Activated CD4-positive, alpha-beta T cell treated with anti-CD3 and anti-CD28 coated beads, Interleukin-2, amount 50 U/mL, for 48 hours (primary cell): ENCODE results near the gene MBLAC1.
A peak's percentile ranks its signal among the peaks of the same experiment; 100 is the strongest.

Experiments used
- DNase-seq, 2 experiments: peaks; one replicate each; pipeline ENCODE4 v3.0.0-alpha.2; 2020

MBLAC1 gene

DNA sequence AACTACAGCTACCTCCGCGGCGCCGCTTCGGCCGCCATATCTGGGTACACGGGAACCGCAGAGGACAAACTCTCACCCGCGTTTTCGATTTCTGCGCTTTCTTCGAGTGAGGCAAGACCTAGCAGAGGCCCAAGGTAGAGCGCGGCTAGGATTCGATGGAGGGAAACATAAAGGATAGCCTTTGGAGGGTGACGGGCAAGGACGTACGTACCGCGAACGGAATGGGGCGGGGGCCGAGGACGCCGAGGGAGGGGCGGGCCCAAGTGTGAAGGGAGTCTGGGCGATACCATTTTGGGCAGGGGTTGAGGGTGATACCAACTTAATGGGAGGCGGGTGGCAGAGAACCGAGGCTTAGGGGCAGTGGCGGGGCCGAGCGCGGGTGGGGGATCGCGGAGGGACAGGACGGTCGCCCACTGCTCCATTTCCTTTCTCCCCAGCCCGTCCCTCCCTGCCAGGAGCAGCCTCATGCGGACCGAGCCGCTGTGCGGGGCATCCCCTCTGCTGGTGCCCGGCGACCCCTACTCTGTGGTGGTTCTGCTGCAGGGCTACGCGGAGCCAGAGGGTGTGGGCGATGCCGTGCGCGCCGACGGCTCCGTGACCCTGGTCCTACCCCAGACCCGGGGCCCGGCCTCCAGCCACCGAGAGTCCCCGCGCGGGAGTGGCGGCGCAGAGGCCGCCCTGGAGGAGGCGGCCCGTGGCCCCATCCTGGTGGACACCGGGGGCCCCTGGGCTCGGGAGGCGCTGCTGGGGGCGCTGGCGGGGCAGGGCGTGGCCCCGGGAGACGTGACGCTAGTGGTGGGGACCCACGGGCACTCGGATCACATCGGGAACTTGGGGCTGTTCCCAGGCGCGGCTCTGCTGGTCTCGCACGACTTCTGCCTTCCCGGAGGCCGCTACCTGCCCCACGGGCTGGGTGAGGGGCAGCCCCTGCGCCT lies at the start of gene MBLAC1:
Gene MBLAC1 (plus strand): TSS at position 37 of the 935 bp plus-strand sequence. CDS start 429 bp downstream, at position 466.
- DNase-seq: peak; percentile 92 to 94

- no peak for DNase-seq
These were observed 49.6 kb upstream of the MBLAC1 start for GRCh38 chr7:100077205-100077604.

DNA sequence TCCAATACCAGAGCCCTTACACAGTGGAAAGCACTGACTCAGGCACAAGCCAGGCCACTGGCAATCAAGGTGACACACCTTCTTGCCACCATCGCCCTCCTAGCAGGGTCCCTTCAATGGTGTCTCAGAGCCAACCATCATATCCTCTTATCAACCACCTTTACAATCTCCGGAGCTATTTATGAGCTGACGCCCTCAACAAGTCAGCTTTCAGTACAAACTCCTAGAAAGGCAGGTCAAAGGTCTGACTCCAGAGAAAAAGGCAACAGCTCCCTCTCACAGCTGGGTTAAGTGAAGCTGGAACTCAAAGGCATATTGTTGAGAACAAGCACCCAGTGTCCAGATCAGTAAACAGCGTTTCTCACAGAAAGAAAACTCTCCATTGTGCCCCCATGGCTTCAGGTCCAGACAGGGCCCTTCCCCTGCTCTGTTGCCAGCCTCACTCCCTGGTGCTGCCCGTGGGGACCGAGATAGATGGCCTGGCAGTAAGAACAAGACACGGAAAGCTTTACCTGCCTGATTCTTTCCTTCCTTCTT lies 47.7 kb upstream of the MBLAC1 start:
- DNase-seq: no peak

DNA sequence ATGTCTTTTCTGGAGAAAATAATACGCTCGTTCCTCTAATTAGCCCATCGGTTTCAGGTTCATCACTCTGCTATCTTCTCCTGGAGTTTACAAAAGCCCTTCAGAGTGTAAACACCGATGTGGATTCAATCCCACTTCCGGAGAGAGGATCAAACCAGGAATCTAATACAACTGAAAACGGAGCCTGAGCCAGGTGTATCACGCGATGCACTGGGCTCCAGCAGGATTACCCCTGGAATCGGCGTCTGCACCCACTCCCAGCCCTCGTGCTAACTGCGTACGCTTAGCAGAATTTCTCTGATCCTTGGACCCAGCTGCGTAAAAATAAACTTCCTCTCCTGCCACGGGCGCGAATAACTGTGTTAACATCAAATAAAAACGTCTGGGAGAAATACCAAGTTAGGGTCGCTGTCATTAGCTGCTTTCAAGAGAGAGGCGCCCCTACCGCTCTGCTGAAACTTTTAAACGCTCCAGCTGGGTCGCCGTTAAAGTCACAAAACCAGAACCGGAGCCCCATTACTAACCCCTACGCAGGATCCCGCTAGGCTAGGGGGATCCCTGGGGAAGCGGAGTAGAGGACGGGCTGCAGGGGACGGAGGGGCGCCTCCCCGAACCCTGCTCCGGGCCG lies 45.7 kb upstream of the MBLAC1 start:
- no peak for DNase-seq

GRCh38 chr7:100081535-100082102 lies 45.1 kb upstream of the MBLAC1 start, which contains the start of gene ZNF3:
Gene ZNF3 (minus strand): TSS chr7:100081723. CDS start chr7:100077357, 4,366 bp downstream.
- peak; percentile 97 to 98 for DNase-seq

DNA sequence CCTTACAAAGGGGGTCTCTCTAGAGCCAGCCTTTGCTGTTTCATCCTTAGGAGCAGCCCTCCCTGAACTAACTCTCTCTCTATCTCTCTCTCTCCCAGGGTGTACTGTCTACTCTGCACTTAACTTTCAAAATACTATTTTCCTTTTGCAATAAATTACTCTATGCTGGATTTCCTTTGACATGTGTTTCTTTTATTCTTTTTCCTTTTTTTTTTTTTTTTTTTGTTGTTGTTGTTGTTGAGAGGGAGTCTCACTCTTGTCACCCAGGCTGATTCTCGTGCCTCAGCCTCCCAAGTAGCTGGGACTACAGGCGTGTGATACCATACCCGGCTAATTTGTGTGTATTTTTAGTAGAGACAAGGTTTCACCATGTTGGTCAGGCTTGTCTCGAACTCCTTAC lies 43.8 kb upstream of the MBLAC1 start:
- DNase-seq: no peak

GRCh38 chr7:100085515-100085914 lies 41.3 kb upstream of the MBLAC1 start:
- no peak for DNase-seq

- DNase-seq: no peak
These were observed 39.6 kb upstream of the MBLAC1 start for GRCh38 chr7:100087055-100087750.

DNA sequence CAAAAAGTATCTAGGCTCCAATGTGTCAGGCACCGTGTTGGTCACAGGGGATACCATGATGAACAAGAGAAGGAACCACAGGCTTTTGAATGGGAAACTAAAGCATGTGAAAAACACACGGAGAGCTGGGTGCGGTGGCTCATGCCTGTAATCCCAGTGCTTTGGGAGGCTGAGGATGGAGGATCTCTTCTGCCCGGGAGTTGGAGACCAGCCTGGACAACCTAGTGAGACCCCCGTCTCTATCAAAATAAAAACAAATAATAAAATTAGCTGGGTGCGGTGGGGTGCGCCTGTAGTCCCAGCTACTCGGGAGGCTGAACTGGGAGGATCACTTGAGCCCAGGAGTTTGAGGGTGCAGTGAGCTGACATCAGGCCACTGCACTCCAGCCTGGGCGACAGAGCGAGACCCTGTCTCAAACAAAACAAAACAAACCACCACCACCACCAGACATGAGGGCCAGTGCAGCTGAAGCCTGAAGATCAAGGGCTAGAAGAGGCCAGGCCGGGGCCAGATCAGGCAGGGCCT lies 38.6 kb upstream of the MBLAC1 start:
- DNase-seq: no peak

DNA sequence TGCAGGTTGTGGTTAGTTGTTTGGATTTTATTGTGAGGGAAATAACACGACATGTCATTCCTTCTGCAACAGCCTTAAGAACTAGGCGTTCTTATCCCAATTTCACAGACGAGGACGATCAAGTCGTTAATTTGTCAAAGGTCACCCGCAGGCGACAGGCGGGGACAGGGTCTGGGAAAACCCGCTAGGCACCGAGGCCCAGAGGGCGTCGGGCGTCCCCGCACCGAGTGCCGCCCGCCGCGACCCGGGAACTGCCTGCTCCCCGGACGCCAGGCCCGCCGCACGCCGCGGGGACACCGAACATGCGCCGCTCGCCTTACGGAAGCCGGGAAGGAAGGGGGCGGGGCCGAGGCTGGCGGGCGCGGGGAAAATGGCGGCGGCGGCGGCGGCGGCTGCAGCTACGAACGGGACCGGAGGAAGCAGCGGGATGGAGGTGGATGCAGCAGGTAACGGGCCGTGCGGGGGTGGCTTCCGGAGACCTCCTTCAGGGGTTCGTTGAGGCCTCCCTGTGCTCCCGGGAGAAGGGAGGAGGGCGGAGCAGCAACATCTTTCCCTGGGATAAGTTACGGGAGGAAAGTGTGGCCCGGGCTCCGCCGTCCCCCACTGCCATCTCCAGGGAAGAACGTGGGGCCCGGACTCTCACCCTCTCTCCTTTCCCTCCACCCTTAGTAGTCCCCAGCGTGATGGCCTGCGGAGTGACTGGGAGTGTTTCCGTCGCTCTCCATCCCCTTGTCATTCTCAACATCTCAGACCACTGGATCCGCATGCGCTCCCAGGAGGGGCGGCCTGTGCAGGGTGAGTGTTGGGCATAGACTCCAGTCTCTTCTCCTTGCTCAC lies 37.9 kb upstream of the MBLAC1 start, which contains the start of gene COPS6:
Gene COPS6 (plus strand): TSS at position 349 of the 837 bp plus-strand sequence. CDS start 22 bp downstream, at position 371.
- peak; percentile 90 to 91 for DNase-seq

- peak in 1 of 2 experiments; percentile 32 for DNase-seq
These were observed 37.1 kb upstream of the MBLAC1 start for GRCh38 chr7:100089458-100090196.

GRCh38 chr7:100090527-100091410 lies 36.0 kb upstream of the MBLAC1 start:
- DNase-seq: peak in 1 of 2 experiments; percentile 14

- DNase-seq: peak; percentile 26 to 41
These were observed 35.2 kb upstream of the MBLAC1 start for GRCh38 chr7:100091411-100092181.

DNA sequence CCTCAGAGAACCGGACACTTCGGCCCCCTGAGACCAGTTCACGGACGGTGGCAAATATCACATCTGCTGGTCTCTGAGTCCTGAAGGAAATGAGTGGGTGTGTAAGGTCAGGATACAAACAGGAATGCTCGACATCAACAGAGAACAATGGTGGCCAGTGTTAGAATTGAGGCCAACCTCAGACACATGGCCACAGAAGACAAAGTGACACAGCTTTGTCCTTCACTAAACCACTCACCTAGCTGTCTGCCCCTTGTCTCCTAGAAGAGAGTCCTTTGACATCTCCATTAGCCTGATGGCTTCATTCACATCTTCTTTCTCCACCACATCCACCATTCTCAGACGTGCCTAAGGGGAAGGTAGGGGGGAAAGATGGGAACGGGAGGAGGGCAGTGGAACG lies 33.7 kb upstream of the MBLAC1 start:
- DNase-seq: no peak

- DNase-seq: no peak
These were observed 33.3 kb upstream of the MBLAC1 start for GRCh38 chr7:100093498-100093897.

DNA sequence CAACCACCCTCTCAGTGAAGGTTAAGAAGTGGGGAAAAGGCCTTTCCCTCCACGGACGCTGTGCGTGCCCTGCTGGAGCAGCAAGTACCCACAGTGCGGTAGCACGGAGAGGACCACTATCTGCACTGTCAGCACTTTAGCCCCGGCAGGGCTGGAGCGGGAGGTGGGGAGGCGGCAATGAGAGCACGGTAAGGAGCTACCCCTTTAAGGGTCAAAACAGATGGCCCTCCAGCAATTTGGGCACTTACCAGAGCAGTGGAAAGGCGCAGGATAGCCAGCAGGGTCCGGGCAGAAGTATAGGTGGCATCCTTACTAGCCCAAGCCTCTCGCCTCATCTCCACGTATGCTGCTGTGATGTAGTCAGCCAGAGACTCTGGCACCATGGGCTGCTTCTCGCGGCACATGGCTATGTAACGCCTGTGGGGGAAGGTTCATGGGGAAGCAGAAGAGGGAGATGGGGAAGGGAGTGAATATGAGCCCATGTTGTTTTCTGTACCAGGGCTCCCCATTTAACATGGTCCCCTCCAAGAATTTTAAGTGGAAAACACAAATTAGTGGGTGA lies 32.8 kb upstream of the MBLAC1 start:
- DNase-seq: no peak

DNA sequence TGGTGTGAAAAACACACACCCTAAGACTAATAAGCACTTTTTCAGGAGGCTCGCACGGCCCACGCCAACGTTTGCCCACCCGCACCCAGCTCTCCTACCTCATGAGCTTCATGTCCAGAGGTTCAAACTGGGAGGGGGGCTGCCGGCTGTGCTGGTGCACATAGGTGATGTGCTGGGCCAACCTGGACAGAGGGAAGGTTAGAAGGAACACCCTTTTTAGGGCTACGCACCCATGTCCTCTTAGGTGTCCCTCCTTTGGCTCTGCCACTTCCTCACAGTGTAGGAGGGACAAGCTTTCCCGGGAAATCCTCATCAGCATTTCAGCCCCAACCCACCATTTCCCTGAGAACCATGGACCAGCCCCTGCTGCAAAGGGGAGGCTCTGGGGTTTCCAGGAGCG lies 31.5 kb upstream of the MBLAC1 start:
- DNase-seq: no peak

DNA sequence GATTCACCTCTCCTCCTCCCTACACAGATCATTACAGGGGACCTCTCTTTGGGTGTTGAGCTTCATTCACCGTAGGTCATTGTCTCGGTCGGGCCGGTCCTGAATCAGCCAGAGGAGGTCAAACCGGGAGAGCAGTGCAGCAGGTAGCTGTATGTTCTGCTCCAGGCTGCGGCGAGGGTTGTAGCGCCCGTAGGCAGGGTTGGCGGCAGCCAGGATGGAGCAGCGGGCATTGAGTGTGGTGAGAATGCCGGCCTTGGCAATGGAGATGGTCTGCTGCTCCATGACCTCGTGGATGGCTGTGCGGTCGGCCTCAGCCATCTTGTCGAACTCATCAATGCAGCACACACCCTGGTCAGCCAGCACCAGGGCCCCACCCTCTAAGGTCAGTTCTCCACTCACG lies 31.1 kb upstream of the MBLAC1 start:
- DNase-seq: no peak
